BLaER1 treated with 17β-estradiol and CSF1 and Interleukin-3, amounts not matched to agents 10 nM and 100 nM (cell line): Measurements from ENCODE around the gene MPRIP.
"Not testable (repeated sequence)": the region's sequence is repeated elsewhere in the genome, so short reads cannot be mapped to it uniquely, and the experiment has no call there.

Source experiments
- H3K27ac ChIP-seq, 11 experiments: shearing (Covaris generic); formaldehyde crosslinking; 2 replicates each; pipeline ENCODE4 v1.8.1; 2022
- H3K27me3 ChIP-seq, 11 experiments: shearing (Covaris generic); formaldehyde crosslinking; 2 replicates each; pipeline ENCODE4 v1.8.1; 2022
- H3K36me3 ChIP-seq, 11 experiments: shearing (Covaris generic); formaldehyde crosslinking; 2 replicates each; pipeline ENCODE4 v1.8.1; 2022
- H3K4me1 ChIP-seq, 10 experiments: shearing (Covaris generic); formaldehyde crosslinking; 2 replicates each; pipeline ENCODE4 v1.8.1; 2022
- H3K4me2 ChIP-seq, 11 experiments: shearing (Covaris generic); formaldehyde crosslinking; 2 replicates each; pipeline ENCODE4 v1.8.1; 2022
- H3K4me3 ChIP-seq, 10 experiments: shearing (Covaris generic); formaldehyde crosslinking; 2 replicates each; pipeline ENCODE4 v1.8.1; 2022
- H3K9ac ChIP-seq, 11 experiments: shearing (Covaris generic); formaldehyde crosslinking; 2 replicates each; pipeline ENCODE4 v1.8.1; 2022
- H3K9me3 ChIP-seq, 11 experiments: shearing (Covaris generic); formaldehyde crosslinking; replicated peaks in 1 of 11; 2 replicates each; pipeline ENCODE4 v1.8.1; 2022
- H4K20me1 ChIP-seq, 11 experiments: shearing (Covaris generic); formaldehyde crosslinking; 2 replicates each; pipeline ENCODE4 v1.8.1; 2022
- Cebpa-rat ChIP-seq, 11 experiments: shearing (Covaris generic); IDR thresholded peaks; 2 replicates each; pipeline ENCODE4 v1.8.1; 2022

MPRIP gene

DNA sequence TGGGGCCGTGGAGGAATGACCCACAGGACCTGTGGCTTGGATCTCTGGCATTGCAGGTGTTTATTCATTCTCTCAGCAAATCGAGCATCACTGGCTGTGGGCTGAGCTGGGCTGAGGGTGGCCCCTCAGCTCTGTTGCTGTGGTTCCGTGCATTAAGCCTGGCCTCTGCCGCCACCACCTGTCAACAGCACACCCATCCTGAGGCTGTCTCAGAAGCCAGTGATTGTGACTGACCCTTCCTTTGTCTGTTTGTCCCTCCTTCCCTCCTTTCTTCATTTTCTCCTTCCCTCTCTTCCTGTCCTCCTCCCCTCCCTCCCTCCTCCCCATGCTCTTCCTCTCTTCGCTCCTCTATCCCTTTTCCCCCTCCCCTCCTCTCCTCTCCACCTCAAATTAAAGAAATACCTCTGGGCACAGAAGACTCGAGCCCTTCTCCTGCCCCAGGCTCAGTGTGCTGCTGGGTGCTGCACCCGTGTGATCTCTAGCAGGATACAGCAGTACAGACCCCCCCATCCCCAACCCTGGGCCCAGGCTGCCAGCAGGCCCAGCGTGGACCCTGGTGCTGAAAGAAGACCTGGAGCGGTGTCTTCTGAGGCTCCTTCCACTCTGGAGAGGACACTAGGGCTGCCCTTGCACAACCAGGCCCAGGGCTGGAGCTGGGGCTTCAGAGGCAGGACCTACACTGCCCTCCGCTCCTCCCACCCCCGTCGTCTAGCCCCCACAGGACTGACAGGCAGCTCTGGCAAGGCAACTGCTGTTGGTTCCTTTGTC lies 88.0 kb downstream of the MPRIP start:
- TF ChIP-seq Cebpa-rat (IDR thresholded peaks at IDR 0.05) = no peak
- Histone ChIP-seq H3K27ac (peak overlapping the region in 5 of 11 experiments; percentile 3 to 86 (median 32); a peak in 6 of 22 replicates), H3K9me3 (no peaks in the 10 kb centered on the region), H4K20me1 (peaks cover 44 to 100% (median 99%) of the 10 kb centered on the region in 11 experiments; a peak in 21 of 22 replicates), H3K4me2 (peak overlapping the region in 9 of 11 experiments; percentile 6 to 99 (median 97); a peak in 17 of 22 replicates), H3K36me3 (peaks cover 53 to 87% (median 84%) of the 10 kb centered on the region in 11 experiments; a peak in 21 of 22 replicates), H3K9ac (peak overlapping the region in 6 of 11 experiments; percentile 5 to 56 (median 42); a peak in 7 of 22 replicates), H3K27me3 (no peaks in the 10 kb centered on the region), H3K4me3 (no peak overlapping the region), H3K4me1 (peaks cover 35 to 94% (median 73%) of the 10 kb centered on the region in 10 experiments)

DNA sequence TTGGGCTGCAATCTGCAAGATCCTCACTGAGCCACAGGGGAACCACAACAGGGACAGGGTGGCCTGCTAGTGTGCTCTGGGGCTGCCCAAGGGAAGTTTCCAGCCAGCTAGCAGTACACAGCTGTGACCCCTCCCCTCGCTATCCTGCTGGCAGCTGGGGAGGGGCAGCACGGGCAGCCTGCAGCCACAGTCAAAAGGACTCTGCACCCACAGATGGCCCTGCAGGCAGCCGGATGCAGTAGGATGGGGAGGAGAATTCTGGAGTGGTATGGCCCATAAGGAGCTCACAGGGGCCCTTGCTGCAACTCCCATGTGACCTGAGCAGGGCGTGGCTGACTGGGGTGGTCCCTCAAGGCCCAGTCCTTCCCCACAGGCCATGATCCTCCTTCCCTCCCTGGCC lies 89.6 kb downstream of the MPRIP start:
- no peak overlapping the region for H3K4me3 ChIP-seq
- peak overlapping the region in 6 of 11 experiments; percentile 5 to 56 (median 42); a peak in 5 of 22 replicates for H3K9ac ChIP-seq
- H3K27me3 ChIP-seq = no peaks in the 10 kb centered on the region
- H3K4me1 ChIP-seq = peaks cover 19 to 84% (median 57%) of the 10 kb centered on the region in 10 experiments
- H3K9me3 ChIP-seq = no peaks in the 10 kb centered on the region
- peaks cover 68 to 100% (median 99%) of the 10 kb centered on the region in 11 experiments for H3K36me3 ChIP-seq
- H3K27ac ChIP-seq = peak overlapping the region in 2 of 11 experiments; percentile 58 to 86; a peak in 3 of 22 replicates
- no peak for TF ChIP-seq Cebpa-rat (IDR thresholded peaks at IDR 0.05)
- H4K20me1 ChIP-seq = peaks cover 29 to 100% (median 98%) of the 10 kb centered on the region in 11 experiments; a peak in 20 of 22 replicates
- peak overlapping the region in 8 of 11 experiments; percentile 90 to 99 (median 97); a peak in 14 of 22 replicates for H3K4me2 ChIP-seq

DNA sequence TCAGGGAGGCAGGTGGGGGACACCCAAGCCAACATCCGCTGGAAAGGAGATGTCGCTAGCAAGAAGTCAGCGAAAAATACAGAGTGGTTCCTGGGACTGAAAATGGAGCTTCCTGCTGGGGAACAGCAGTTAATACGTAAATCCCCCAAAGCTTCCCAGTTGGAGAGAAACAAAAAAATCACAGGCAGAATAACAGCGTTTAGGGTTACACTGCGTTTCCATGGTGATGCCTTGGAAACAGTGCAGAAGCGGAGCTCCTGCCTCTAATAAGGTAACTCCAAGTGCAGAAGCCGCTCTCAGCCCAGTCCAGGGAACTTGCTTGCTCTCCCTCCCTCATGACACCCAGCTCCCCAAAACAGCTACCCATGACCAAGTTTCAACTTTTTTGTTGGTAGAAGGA lies 90.5 kb downstream of the MPRIP start:
- Histone ChIP-seq H3K27me3 (no peaks in the 10 kb centered on the region), H3K9ac (no peak overlapping the region; a peak in 1 of 22 replicates), H3K4me2 (no peak overlapping the region), H3K9me3 (no peaks in the 10 kb centered on the region), H4K20me1 (peaks cover 20 to 99% (median 91%) of the 10 kb centered on the region in 11 experiments; a peak in 20 of 22 replicates), H3K4me3 (no peak overlapping the region), H3K36me3 (peaks cover 62 to 100% (median 99%) of the 10 kb centered on the region in 11 experiments), H3K4me1 (peaks cover 13 to 78% (median 48%) of the 10 kb centered on the region in 10 experiments; a peak in 19 of 20 replicates), H3K27ac (no peak overlapping the region)
- no peak for TF ChIP-seq Cebpa-rat (IDR thresholded peaks at IDR 0.05)

DNA sequence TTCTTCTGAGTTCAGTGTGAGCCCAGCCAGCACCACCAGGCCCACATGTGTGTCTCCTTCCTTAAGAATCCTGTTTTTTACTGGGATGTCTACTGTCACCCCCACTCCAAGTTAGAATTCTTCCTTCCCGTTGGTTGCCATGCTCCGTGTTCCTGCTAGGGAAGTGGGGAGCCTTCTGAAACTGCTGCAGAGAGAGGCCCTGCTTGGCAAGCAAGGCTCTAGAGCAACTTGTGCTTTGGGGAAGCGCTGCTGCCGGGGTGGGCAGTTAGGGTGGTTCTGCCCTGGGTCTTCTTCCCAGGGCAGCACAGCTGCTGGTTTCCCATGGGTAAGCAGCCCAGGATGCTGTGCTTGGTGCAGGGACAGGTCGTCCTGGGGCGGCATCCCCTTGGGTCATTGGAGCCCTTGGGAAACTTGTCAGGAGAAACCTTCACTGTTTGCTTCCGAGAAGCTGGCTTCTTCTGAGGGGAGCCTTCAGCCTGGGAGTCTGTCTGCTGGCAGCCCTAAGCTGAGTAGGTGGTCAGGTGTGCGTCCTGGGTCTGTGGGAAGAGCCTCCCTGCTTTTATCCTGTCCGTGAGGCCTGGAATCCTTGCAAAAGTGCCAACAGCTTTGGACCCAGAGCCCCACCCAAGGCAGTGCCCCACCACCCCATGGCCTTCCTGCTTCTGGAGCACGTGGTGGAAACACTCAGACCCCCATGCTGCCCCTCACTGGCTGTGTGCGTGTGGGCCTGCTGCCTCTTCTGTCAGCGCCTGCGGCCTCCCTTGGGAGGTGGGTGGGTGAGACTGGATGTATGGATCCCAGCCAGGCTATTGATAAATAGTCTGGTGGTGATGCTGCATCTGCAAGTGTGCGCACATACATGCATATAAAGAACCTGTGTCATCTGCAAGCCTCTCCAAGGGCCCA lies 92.0 kb downstream of the MPRIP start:
- H3K9me3 ChIP-seq = no peaks in the 10 kb centered on the region
- no peak overlapping the region for H3K4me3 ChIP-seq
- H4K20me1 ChIP-seq = peaks cover 6 to 99% (median 89%) of the 10 kb centered on the region in 11 experiments; a peak in 20 of 22 replicates
- no peak for TF ChIP-seq Cebpa-rat (IDR thresholded peaks at IDR 0.05)
- no peak overlapping the region for H3K27ac ChIP-seq
- peak overlapping the region in 1 of 11 experiments; percentile 54; a peak in 2 of 22 replicates for H3K9ac ChIP-seq
- no peak overlapping the region for H3K4me2 ChIP-seq
- H3K36me3 ChIP-seq = peaks cover 70 to 100% (median 99%) of the 10 kb centered on the region in 11 experiments
- H3K27me3 ChIP-seq = no peaks in the 10 kb centered on the region
- H3K4me1 ChIP-seq = peaks cover 5 to 76% (median 47%) of the 10 kb centered on the region in 10 experiments; a peak in 17 of 20 replicates

DNA sequence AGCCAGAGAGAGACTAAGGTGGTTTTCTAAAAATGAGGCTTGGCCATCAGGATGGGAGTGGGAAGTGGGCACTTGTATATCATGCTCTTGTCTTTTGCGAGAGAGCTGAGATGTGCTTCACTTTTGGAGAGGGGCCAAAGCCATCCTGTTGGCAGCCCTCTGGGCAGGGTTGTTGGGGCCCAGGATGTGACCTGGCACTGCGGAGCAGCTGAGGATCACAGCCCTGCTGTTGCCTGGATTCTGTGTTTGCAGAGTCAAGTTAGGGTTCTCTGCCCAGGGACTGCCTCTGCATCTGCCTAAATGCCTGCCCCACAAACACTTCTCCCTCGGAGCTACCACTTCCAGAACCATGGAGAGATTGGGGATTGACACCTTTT lies 92.7 kb downstream of the MPRIP start:
- no peak overlapping the region for H3K9ac ChIP-seq
- no peaks in the 10 kb centered on the region for H3K27me3 ChIP-seq
- H3K36me3 ChIP-seq = peaks cover 72 to 100% (median 99%) of the 10 kb centered on the region in 11 experiments
- H3K9me3 ChIP-seq = no peaks in the 10 kb centered on the region
- no peak overlapping the region for H3K4me3 ChIP-seq
- no peak overlapping the region for H3K4me2 ChIP-seq
- no peak for TF ChIP-seq Cebpa-rat (IDR thresholded peaks at IDR 0.05)
- no peak overlapping the region for H3K27ac ChIP-seq
- H4K20me1 ChIP-seq = peaks cover 4 to 99% (median 89%) of the 10 kb centered on the region in 11 experiments; a peak in 20 of 22 replicates
- H3K4me1 ChIP-seq = peaks cover under 1 to 76% (median 47%) of the 10 kb centered on the region in 10 experiments; a peak in 18 of 20 replicates

DNA sequence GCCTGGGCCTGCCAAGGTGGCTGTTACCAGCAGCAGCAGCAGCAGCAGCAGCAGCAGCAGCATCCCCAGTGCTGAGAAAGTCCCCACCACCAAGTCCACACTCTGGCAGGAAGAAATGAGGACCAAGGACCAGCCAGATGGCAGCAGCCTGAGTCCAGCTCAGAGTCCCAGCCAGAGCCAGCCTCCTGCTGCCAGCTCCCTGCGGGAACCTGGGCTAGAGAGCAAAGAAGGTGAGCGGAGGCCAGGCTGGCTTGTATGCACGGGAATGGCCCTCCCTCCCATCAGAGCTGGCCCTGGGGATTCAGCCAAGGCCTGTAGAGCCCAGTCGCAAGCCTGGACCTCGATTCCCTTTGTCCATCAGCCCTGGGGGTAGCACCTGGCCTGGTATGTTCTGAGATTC lies 94.0 kb downstream of the MPRIP start:
- Histone ChIP-seq H4K20me1 (peaks cover 2 to 99% (median 89%) of the 10 kb centered on the region in 11 experiments; a peak in 20 of 22 replicates), H3K36me3 (peaks cover 68 to 98% (median 91%) of the 10 kb centered on the region in 11 experiments), H3K4me1 (peaks cover 13 to 76% (median 47%) of the 10 kb centered on the region in 10 experiments)
- not testable (repeated sequence) for H3K4me3 ChIP-seq, H3K9ac ChIP-seq, H3K27ac ChIP-seq, H3K4me2 ChIP-seq, H3K27me3 ChIP-seq, H3K9me3 ChIP-seq

DNA sequence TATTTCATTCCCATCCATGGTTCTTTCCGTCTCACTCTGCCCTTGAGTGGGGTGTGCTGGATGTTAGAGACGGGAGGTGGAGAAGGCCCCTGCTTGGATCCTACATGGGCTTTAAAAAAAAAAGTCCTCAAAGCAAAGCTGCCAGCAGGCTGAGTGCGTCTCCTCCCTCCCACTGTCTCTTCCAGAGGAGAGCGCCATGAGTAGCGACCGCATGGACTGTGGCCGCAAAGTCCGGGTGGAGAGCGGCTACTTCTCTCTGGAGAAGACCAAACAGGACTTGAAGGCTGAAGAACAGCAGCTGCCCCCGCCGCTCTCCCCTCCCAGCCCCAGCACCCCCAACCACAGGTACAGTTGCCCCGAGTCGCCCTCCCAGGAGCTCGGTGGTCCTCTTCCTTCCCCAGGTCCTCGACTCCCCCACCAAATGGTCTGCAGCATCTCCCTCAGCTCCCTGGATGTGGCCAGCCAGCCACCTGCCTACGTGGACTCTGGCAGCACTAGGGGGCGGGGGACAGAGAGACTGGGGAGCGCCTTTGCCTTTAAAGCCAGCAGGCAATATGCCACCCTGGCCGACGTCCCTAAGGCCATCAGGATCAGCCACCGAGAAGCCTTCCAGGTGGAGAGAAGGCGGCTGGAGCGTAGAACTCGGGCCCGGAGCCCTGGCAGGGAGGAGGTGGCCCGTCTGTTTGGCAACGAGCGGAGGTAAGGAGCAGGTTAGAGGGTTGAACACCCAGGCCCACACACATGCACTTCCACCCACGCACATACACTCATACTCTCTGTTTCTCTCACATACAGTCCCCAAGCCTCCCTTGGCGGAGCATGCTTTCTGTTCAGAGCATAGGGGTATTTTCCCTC lies 95.7 kb downstream of the MPRIP start:
- peaks cover 60 to 91% (median 88%) of the 10 kb centered on the region in 11 experiments for H3K36me3 ChIP-seq

More for the DNA sequence above, 95.7 kb downstream of the MPRIP start:
- no peak for TF ChIP-seq Cebpa-rat (IDR thresholded peaks at IDR 0.05)
- no peaks in the 10 kb centered on the region for H3K9me3 ChIP-seq
- peak overlapping the region in 1 of 11 experiments; percentile 25; a peak in 2 of 22 replicates for H3K9ac ChIP-seq
- H3K27ac ChIP-seq = no peak overlapping the region
- H4K20me1 ChIP-seq = peaks cover 0 to 98% (median 87%) of the 10 kb centered on the region in 11 experiments; a peak in 19 of 22 replicates
- peak overlapping the region in 5 of 11 experiments; percentile 63 to 96 (median 83); a peak in 9 of 22 replicates for H3K4me2 ChIP-seq
- H3K4me1 ChIP-seq = peaks cover 20 to 76% (median 51%) of the 10 kb centered on the region in 10 experiments
- no peak overlapping the region for H3K4me3 ChIP-seq
- no peaks in the 10 kb centered on the region for H3K27me3 ChIP-seq
